HG03354 (cell line): ENCODE results near the gene LHX2.
A peak's percentile ranks its signal among the peaks of the same experiment; 100 is the strongest.
"Not testable (repeated sequence)": the region's sequence is repeated elsewhere in the genome, so short reads cannot be mapped to it uniquely, and the experiment has no call there.

ENCODE experiments used
- ATAC-seq: cut with Tn5 transposase; IDR thresholded peaks from one replicate; pipeline ENCODE4 v1.9.1; 2021; ENCODE audit warnings: mild to moderate bottlenecking; ENCODE audit not compliant: unreplicated experiment, poor library complexity, severe bottlenecking

The LHX2 gene, protein sequence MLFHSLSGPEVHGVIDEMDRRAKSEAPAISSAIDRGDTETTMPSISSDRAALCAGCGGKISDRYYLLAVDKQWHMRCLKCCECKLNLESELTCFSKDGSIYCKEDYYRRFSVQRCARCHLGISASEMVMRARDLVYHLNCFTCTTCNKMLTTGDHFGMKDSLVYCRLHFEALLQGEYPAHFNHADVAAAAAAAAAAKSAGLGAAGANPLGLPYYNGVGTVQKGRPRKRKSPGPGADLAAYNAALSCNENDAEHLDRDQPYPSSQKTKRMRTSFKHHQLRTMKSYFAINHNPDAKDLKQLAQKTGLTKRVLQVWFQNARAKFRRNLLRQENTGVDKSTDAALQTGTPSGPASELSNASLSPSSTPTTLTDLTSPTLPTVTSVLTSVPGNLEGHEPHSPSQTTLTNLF

DNA sequence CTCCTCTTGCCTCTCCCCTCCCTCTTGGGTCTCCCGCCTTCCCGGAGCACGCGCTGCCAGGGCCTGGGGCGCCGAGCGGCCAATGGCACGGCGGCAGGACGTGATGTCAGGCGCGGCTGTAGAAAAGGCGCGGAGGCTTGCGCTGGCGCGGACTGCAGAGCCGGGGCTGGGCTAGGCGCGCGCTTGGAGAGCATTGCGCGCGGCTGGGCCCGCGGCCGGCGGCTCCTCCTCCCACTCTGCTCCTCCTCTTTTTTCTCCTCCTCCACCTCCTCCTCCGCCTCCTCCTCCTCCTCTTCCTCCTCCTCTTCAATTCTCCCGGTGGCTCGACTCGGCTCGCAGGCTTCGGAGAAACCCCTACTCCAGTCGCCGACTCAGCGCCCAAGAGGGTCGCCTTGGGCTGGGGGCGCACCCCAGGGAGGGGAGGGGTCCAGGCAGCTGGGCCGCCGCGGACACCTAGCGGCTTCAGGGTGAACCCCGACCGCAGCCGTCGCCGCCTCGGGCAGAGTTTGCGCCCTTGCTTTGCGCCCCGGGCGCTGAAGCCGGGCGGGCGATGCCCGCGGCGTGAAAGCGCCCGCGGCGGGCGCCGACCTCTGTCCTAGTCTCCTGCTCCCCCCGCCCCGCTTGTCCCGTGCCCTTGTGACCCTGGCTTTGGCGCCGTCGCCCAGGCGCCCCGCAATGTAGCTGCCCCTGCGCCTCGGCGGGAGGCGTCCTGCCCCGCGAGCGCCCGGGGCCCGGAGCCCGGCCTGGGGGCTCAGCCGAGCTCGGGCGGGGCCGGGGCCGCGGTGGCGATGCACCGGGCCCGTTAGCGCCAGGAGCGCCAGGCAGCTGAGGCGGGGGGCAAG, at the start of gene LHX2:
TSS of gene LHX2 (plus strand) at position 309 of the 842 bp plus-strand sequence. CDS start 581 bp downstream, outside the sequence.
- no peak for ATAC-seq

DNA sequence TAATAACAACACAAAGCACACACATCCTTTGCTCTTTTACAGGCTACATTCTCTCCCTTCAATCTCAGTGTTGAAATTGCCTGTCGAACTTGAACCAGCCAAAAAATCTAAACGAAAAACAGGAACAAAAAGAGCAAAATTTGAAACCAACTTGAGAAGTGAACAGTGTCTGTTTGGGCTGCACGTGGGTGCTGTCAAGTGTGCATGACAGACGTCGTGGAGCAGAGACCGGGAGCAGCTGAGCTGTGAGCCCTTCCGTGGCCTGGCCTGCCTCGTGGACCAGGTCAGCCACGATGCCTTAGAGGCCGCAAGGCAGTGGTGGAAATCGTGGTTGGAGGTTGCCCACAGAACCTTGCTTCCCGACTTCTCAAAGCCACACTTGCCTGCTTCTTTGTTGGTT, 46.8 kb upstream of the LHX2 start:
- no peak for ATAC-seq

DNA sequence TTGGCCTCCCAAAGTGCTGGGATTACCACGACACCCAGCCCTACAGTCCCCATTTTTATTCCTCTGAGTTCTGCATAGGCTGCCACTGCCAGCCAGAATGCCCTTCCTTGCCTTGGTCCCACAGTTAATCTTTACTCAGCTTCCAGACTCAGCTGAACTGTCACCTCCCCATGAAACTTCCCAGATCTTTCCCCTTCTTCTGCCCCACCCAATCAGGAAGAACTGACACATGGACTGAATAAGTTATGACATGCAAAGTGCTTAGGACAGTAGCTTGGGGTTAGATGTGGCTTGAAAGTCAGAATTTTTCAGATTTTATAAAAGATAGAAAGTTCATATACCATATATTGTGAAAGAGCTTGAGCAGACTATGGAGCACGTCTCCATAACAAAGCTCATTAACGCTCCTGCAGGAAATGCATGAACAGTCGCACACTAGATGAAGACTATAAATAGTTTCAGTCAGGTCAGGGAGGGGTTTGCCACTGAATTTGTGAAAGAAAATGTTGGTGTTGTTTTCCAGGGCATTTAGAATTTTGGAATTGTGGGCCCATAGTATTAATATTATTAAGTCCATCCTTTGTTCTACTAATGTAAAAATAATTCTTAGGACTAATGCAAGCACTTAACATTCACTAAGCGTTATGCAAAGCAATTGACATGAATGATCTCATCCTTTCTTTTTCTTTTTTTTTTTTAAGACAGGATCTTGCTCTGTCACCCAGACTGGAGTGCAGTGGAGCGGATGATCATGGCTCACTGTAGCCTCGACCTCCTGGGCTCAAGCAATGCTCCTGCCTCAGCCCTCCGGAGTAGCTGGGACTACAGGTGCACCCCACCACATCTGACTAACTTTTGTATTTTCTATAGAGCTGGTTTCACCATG, 45.5 kb upstream of the LHX2 start:
- ATAC-seq, result no peak

DNA sequence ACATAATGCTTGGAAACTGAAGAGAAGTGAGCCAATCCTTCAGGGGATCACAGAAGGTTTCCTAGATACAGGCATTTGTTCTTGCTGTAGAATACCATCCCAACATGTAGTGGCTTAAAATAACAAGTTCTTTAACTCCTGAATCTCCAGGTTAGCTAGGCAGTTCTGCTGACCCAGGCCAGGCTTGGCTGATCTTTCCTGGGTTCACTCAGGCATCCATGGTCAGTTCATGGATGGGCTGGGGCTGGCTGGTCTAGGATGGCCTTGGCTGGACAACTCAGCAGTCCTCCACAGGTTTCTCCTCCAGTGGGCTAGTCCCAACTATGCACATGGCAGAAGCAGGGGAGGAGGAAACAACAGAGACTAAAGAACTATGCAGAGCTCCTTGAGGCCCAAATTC, 44.2 kb upstream of the LHX2 start:
- ATAC-seq, result no peak

DNA sequence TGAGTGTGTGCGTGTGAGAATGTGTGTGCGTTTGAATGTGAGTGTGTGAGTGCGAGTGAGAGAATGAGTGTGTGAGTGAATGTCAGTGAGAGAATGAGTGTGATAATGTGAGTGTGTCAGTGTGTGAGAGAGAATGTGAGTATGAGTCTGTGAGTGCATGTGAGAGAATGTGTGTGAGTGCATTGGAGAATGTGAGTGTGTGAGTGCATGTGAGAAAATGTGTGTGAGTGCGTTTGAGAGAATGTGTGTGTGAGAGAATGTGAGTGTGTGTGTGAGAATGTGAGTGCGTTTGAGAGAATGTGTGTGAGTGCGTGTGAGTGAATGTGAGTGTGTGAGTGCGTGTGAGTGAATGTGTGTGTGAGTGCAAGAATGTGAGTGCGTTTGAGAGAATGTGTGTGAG, 39.0 kb upstream of the LHX2 start:
- no peak for ATAC-seq

DNA sequence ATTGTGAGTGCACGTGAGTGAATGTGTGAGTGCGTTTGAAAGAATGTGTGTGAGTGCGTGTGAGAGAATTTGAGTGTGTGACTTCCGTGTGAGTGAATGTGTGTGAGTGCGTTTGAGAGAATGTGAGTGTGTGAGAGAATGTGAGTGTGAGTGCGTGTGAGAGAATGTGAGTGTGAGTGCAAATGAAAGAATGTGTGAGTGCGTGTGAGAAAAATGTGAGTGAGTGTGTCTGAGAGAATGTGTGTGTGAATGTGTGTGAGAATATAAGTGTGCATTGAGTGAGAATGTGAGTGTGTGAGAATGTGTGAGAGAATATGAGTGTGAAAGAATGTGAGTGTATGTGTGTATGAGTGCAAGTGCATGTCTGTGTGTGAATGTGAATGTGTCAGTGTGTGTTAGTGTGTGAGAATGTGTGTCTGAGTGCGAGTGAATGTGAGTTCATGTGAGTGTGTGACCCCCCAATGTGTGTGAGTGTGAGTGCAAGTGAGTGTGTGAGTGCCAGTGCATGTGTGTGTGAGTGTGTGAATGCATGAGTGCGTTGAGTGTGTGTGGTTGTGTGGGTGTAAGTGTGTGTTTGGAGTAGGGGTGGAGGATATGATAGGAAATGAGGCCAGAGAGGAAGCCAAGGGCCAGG, 37.9 kb upstream of the LHX2 start:
- no peak for ATAC-seq

DNA sequence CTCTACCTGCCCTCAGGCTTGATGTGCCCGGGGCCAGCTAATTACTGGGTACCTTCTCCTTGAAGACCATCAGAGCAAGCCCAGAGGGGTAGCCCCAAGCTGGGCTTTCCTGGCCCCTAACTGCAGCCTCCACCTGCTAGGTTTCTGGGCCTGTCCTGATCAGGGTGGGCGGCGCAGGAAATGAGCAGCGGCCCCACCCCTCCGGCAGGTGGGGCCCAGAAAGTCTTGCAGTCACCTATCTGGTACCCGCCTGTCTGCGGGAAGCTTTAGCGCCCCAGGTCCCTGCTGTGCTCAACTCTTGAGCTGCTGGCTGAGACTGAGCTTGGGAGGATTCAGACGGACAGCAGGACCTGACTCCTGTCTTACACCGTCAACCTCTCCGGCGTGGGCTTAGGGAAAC, 37.1 kb upstream of the LHX2 start:
- no peak for ATAC-seq

DNA sequence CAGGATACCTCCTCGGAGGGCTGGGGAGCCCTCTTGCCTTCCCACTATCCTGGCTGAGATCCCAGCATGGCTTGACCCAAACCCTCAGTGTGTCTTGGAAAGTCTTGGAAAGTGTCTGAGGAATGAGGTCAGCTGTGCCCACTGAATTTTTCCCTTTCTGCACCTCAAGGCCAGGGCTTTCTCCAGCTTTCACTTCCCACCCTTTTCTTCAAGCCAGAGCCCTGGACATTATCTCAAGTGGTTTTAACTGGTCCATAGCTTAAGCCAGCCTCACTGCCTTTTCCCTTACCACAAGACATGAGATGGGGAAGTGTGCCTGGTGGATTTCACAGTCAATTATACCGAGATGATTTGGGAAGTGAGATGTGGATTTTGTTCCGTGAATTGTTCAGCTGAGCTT, 35.7 kb upstream of the LHX2 start:
- no peak for ATAC-seq

DNA sequence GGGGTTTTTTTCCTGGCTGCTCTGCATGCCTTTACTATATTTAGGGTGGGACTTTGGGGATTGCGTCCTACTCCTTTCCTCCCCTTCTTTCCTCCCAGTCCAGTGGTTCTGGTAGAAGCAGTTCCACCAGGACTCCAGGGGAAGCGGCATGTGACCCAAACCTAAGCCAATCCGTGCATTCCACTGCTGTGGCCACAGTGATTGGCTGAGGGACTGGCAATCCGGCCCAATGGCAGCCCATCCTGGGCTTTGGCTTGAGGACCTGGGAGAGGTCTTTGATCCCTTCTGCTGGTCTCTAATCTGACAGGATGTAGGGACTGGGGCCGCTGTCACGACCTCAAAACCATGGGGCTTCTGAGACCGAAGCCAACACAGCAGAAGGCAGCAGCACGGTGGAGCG, 35.0 kb upstream of the LHX2 start:
- not testable (repeated sequence) for ATAC-seq

DNA sequence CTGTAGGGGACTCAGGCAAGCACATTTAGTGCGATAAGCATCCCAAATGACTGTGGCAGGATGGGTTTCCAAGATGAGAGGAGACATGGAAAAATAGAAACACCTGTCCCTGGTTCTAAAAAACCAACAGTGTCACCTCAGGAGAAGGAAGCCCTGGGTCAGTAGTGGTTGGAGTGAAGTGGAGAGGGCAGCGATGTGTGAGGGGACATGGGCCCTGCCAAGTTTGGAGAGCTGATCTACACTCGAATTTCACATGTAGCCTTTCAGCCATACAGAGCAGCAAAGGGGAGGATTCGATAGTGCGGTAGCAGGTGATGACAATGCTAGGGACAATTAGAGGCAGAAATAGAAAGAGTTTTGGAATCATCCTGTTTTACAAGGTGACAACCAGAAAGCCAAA, 32.6 kb upstream of the LHX2 start:
- no peak for ATAC-seq

DNA sequence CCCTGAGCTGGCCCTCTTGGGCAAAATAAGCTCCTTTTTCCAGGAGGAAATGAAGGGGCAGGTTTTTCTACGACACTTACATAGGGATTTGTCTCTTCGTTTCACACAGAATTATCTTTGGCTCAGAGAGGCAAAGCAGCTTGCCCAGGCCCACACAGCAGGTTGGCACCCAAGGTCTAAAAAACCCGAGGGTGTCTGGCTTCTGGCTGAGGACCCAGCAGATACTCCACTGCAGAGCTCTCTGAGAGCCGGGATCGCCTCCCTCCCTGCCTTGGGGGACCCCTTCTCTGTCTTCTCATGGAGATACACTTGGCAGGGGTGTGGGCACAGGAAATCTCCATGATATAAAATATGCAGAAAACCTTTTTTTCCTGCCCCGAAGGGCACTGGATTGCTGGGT, 29.0 kb upstream of the LHX2 start:
- no peak for ATAC-seq

DNA sequence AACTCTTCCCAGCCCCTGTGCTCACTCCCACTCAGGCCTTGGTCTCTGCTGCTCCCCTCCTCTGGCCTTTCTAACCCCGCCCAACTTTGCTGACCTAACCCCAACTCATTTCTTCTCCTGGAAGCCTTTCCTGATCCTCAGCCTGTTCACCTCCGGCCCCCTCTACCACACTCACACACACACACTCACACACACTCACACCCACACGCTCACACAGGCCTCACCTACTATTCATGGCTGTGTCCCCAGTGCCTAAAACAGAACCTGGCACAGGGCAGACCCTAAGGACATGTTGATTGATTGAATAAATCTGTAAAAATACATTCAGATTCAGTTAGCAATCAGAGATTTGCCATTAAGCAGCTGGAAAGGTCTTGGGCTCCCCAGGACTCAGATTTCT, 28.5 kb upstream of the LHX2 start:
- ATAC-seq, result no peak

DNA sequence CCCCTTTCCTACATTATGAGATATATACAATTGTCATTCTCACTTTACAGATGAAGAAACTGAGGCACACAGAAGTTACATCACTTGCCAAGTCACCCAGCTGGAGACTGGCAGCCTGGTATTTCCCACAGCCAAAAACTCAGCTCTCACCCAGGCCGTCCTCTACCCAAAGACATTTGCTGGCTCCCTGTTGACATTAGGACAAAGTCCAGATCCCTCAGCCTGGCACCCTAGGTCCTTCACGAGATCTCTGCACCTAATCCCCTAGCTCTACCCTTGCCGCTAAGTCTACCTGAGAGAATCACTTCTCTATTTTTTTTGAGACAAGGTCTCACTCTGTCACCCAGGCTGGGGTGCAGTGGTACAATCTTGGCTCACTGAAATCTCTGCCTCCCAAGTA, 26.8 kb upstream of the LHX2 start:
- ATAC-seq, result no peak

DNA sequence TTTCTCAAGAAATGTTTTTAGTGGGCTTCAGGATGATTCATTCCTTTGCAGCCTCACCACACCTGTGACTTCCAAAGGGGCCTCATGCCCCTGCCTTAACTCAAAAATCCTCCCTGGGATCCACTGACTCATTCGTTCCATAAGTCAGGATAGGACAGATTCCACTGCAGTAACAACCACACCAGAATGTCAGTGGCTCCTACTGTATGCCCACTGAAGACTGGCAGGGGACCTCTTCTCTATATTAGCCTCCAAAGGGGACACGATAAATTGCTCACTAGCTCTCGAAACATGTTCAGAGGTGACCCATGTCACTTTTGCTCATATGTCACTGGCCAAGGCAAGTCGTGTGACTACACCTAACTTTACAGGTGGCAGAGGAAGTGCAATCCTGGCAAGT, 25.7 kb upstream of the LHX2 start:
- ATAC-seq, result no peak

DNA sequence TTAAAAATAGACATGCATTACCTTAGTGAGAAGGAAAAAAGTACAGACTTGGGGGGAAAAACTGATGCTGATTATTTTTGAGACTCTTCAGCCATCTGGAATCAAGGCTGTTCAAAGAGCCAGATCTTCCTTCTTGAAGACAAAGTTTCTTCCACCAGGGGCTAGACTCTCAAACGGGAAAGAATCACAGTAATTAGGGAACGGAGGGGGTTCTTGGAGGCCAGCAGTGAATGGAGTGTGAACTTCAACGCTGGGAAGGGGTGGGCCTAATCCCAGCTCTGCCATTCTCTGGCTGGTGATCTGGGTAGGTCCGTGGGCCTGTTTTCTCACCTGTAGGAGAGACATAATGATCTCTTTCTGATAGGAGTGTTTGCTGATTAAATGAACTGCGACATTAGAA, 21.1 kb upstream of the LHX2 start:
- no peak for ATAC-seq

DNA sequence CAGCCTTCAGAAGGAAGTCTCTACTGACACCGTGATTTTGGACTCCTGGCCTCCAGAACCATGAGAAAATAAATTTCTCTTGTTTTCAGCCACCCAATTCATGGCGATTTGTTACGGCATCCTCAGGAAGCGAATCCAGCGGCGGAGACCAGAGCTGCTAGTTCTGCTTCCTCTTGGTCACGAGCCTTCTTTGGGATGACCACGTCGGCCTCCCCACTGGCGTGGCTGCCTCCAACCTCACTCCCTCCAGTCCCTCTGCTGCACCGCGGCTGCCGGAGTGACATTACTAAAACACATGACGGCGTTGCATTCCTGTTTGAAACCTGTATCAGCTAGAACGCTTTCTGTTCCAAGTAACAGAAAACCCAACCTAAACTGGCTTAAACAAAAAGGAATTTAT, 18.9 kb upstream of the LHX2 start:
- not testable (repeated sequence) for ATAC-seq

DNA sequence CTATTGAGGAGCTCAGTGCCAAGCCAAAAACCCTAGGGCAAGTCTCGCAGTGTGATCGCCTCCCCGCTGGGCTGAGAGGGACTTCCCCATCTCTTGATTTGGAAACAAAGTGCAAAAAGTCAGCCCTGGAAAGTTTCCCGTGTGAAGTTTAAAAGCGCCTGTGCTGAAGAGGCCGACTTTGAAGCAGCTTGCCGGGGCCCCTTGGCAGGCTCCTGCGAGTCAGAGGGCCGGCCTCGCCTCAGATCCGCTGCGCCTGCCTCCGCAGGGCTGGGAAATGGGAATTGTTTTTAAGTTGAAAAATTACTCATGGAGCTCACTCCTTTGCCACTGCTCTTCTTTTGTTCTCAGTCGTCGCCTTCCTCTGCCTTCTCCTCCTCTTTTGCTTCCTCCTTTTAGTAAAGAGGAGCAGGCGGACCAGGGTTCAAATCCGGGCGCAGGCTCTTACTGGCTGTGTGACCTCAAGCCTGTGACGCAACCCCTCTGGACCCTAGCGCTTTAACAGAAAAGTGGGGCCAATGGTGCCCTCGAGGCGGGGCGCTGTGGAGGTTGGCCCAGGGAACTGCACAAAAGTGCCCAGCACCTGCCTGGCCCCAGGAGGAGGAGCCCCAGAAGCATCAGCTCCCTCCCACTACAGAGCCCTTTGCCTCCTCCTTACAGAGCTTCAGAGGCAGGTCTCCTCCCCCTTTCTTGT, 14.7 kb upstream of the LHX2 start:
- ATAC-seq, result peak; percentile 47

DNA sequence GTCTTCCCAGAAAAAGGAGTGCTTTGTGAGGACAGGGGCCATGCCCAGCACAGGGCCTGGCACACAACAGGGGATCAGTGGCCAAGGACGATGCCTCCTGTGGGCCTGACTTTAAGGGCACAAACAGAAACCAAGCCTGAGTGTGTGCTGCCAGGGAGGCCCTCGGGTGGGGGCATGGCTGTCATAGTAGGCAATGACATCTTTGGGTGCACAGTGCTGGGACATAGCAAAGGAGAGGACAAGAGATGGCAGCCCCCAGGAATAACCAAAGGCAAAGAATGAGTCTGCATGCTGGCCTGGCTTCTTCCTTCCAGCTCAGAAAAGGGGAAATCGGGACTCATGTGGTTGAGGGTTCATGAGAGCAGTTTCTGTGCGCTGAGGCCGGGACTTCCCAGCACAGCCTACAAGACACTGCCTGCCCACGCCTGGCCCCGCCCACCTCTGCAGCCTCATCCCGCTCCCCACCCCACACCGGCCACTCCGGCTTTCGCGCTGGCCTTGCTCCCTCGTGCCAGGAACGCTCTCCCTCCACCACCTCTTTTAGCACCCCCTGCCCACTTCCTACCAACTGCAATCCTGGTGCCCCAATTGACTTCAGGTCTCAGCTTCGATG, 13.8 kb upstream of the LHX2 start:
- ATAC-seq, result no peak
